Measurements from ENCODE around the gene LCN1. TPM values are rescaled to one million over a fixed set of nuclear protein-coding genes. Genes with fewer than 3 reads are reported as not detected.
"Not testable (repeated sequence)": the region's sequence is repeated elsewhere in the genome, so short reads cannot be mapped to it uniquely, and the experiment has no call there.

Gene LCN1
- total RNA-seq, 1 donor from 2014 or later: not detected

GRCh38 chr9:135545646-135546176 lies 24.5 kb downstream of the LCN1 start, which contains the start of gene OBP2A:
TSS of gene OBP2A (plus strand) at chr9:135546126. CDS start at chr9:135546181, 55 bp downstream.
- not testable (repeated sequence) for DNase-seq (ENCODE audit: low spot score)

GRCh38 chr9:135546792-135547617 lies 25.8 kb downstream of the LCN1 start:
- not testable (repeated sequence) for DNase-seq (ENCODE audit: low spot score)

- no peak for DNase-seq (ENCODE audit: low spot score)
Observed at GRCh38 chr9:135547756-135548736, 26.8 kb downstream of the LCN1 start.

- DNase-seq (ENCODE audit: low spot score): not testable (repeated sequence)
Observed at GRCh38 chr9:135549478-135550343, 28.5 kb downstream of the LCN1 start.

- no peak for DNase-seq (ENCODE audit: low spot score)
Observed at GRCh38 chr9:135550344-135550918, 29.2 kb downstream of the LCN1 start.

GRCh38 chr9:135551031-135551430 lies 29.8 kb downstream of the LCN1 start:
- no peak for DNase-seq (ENCODE audit: low spot score)

- DNase-seq (ENCODE audit: low spot score): no peak
Observed at GRCh38 chr9:135551456-135551855, 30.2 kb downstream of the LCN1 start.

- DNase-seq (ENCODE audit: low spot score): no peak
Observed at GRCh38 chr9:135552021-135552697, 30.9 kb downstream of the LCN1 start.

GRCh38 chr9:135552698-135553171 lies 31.5 kb downstream of the LCN1 start:
- no peak for DNase-seq (ENCODE audit: low spot score)

- no peak for DNase-seq (ENCODE audit: low spot score)
Observed at GRCh38 chr9:135554718-135555117, 33.5 kb downstream of the LCN1 start.

GRCh38 chr9:135555203-135555602 lies 34.0 kb downstream of the LCN1 start:
- DNase-seq (ENCODE audit: low spot score): no peak

- no peak for DNase-seq (ENCODE audit: low spot score)
Observed at GRCh38 chr9:135555910-135556309, 34.7 kb downstream of the LCN1 start.

GRCh38 chr9:135559606-135560005 lies 38.4 kb downstream of the LCN1 start:
- no peak for DNase-seq (ENCODE audit: low spot score)

- DNase-seq (ENCODE audit: low spot score): no peak
Observed at GRCh38 chr9:135561391-135562234, 40.4 kb downstream of the LCN1 start, which contains the start of gene PAEP. TSS of gene PAEP (plus strand) at chr9:135561756.

GRCh38 chr9:135562235-135562745 lies 41.0 kb downstream of the LCN1 start:
- no peak for DNase-seq (ENCODE audit: low spot score)

- no peak for DNase-seq (ENCODE audit: low spot score)
Observed at GRCh38 chr9:135563039-135563476, 41.8 kb downstream of the LCN1 start.

GRCh38 chr9:135563858-135564257 lies 42.6 kb downstream of the LCN1 start:
- DNase-seq (ENCODE audit: low spot score): no peak

- DNase-seq (ENCODE audit: low spot score): no peak
Observed at GRCh38 chr9:135565141-135565628, 43.9 kb downstream of the LCN1 start.

All from mucosa of gallbladder (tissue), 1 donor.